RWPE2 (cell line): ENCODE measurements around the gene ITPR1.

ENCODE experiments used
- ATAC-seq: fragments of 200-7000 bp; cut with Tn5 transposase; 3 replicates; pipeline ENCODE4 v1.9.1; 2021; ENCODE audit warnings: low read depth
- DNase-seq: peaks from one replicate; pipeline ENCODE4 v3.0.0-alpha.2; 2020; ENCODE audit warnings: low spot score
- H3K27ac ChIP-seq: fragments of 450-650 bp; 2 replicates; pipeline ENCODE4 v1.5.1; 2017; ENCODE audit warnings: mild to moderate bottlenecking; ENCODE audit not compliant: poor library complexity, severe bottlenecking
- H3K27me3 ChIP-seq: fragments of 250-450 bp; sonication (Bioruptor Pico); 2 replicates; pipeline ENCODE4 v1.5.1; 2021; ENCODE audit warnings: mild to moderate bottlenecking, moderate library complexity; ENCODE audit not compliant: insufficient read depth, poor library complexity, severe bottlenecking
- H3K36me3 ChIP-seq: fragments of 250-450 bp; sonication (Bioruptor Pico); 2 replicates; pipeline ENCODE4 v1.5.1; 2020; ENCODE audit warnings: low read depth, mild to moderate bottlenecking, moderate library complexity
- H3K4me1 ChIP-seq: fragments of 250-450 bp; sonication (Bioruptor Pico); 2 replicates; pipeline ENCODE4 v1.5.1; 2021; ENCODE audit warnings: mild to moderate bottlenecking, moderate library complexity; ENCODE audit not compliant: insufficient read depth, poor library complexity, severe bottlenecking
- H3K4me3 ChIP-seq: fragments of 250-450 bp; sonication (Bioruptor Pico); 2 replicates; pipeline ENCODE4 v1.5.1; 2021; ENCODE audit warnings: mild to moderate bottlenecking, moderate library complexity; ENCODE audit not compliant: severe bottlenecking
- H3K9me3 ChIP-seq: fragments of 250-450 bp; sonication (Bioruptor Pico); 2 replicates; pipeline ENCODE4 v1.5.1; 2021; ENCODE audit warnings: mild to moderate bottlenecking, moderate library complexity; ENCODE audit not compliant: severe bottlenecking
- CTCF ChIP-seq: fragments of 450-650 bp; IDR thresholded peaks from one replicate; pipeline ENCODE4 v1.5.1; 2017; ENCODE audit warnings: mild to moderate bottlenecking, moderate library complexity; ENCODE audit not compliant: poor library complexity, severe bottlenecking

Gene ITPR1

GRCh38 chr3:4852780-4853748 is 359.9 kb downstream of the ITPR1 start:
- no peak overlapping the region for H3K4me3 ChIP-seq
- ATAC-seq (no peak), DNase-seq (no peak)
- H3K27me3 ChIP-seq, result no peaks in the 10 kb centered on the region
- no peaks in the 10 kb centered on the region for H3K9me3 ChIP-seq
- no peaks in the 10 kb centered on the region for H3K36me3 ChIP-seq
- no peak overlapping the region for H3K27ac ChIP-seq
- TF ChIP-seq CTCF, result no peak
- H3K4me1 ChIP-seq, result no peaks in the 10 kb centered on the region

GRCh38 chr3:4853749-4854140 is 360.6 kb downstream of the ITPR1 start:
- Histone ChIP-seq H3K27ac (no peak overlapping the region), H3K4me1 (no peaks in the 10 kb centered on the region), H3K27me3 (no peaks in the 10 kb centered on the region), H3K36me3 (no peaks in the 10 kb centered on the region), H3K9me3 (no peaks in the 10 kb centered on the region), H3K4me3 (no peak overlapping the region)
- no peak for TF ChIP-seq CTCF
- DNase-seq (no peak), ATAC-seq (no peak)

GRCh38 chr3:4855676-4856075 is 362.5 kb downstream of the ITPR1 start:
- Histone ChIP-seq H3K36me3 (no peaks in the 10 kb centered on the region), H3K27me3 (no peaks in the 10 kb centered on the region), H3K9me3 (no peaks in the 10 kb centered on the region), H3K27ac (no peak overlapping the region), H3K4me1 (no peaks in the 10 kb centered on the region), H3K4me3 (no peak overlapping the region)
- no peak for ATAC-seq
- TF ChIP-seq CTCF, result no peak
- DNase-seq, result no peak

- H3K36me3 ChIP-seq, result no peaks in the 10 kb centered on the region
- H3K27ac ChIP-seq, result no peak overlapping the region
- no peaks in the 10 kb centered on the region for H3K4me1 ChIP-seq
- no peaks in the 10 kb centered on the region for H3K27me3 ChIP-seq
- H3K4me3 ChIP-seq, result no peak overlapping the region
- DNase-seq (no peak), ATAC-seq (no peak)
- no peak for TF ChIP-seq CTCF
- H3K9me3 ChIP-seq, result no peaks in the 10 kb centered on the region
Measured at GRCh38 chr3:4856136-4856535, 363.0 kb downstream of the ITPR1 start.

GRCh38 chr3:4856564-4856963 is 363.4 kb downstream of the ITPR1 start:
- Histone ChIP-seq H3K27ac (no peak overlapping the region), H3K4me1 (no peaks in the 10 kb centered on the region), H3K27me3 (no peaks in the 10 kb centered on the region), H3K4me3 (no peak overlapping the region), H3K9me3 (no peaks in the 10 kb centered on the region), H3K36me3 (no peaks in the 10 kb centered on the region)
- no peak for TF ChIP-seq CTCF
- no peak for DNase-seq
- no peak for ATAC-seq
